ENCODE measurements around the gene VSTM2L.

Gene VSTM2L

DNA sequence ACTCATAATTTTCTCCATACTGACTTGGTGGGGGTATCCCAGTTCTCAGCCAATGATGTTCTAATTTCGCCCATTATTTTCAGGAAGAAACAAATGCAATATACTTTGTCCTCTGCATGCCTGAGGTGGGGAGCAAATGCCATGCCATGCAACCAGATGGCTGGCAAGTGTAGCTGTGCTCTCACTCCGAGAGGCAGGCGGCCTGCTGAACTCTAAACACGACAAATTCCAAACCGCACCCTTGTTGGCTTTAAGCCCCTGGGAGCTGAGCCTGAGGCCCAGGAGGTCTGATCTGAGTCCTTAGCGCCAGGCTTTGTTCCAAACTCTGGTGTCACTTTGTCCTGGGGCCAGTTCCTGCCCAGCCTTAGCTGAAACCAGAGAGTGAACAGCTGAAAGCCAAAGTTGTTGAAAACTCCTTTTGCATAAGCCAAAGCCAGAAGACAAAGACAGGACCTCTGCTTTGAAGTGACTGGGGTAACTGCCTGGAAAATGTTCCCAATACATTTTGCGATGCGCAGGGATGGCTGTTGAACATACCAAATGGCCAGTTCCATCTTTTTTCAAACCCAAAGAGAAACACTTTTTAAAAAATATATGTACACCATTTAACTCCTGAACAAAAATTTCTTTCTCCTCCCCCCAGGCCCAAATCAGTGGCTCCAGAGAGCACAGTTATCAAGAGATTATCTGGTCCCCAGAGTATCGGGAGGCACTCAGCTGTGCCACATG, 84.1 kb downstream of the VSTM2L start:
- Histone ChIP-seq H4K20me1 (ENCODE audit: insufficient read depth) (no peaks in the 10 kb centered on the region), H3K4me1 (ENCODE audit: low read depth, poor library complexity, severe bottlenecking) (no peaks in the 10 kb centered on the region), H3K4me2 (no peak overlapping the region), H3K27ac (no peak overlapping the region), H3K36me3 (ENCODE audit: insufficient read depth) (no peaks in the 10 kb centered on the region), H3K4me3 (IDR thresholded peaks at IDR 0.05; ENCODE audit: insufficient read depth, low read depth, low read length) (no peak overlapping the region), H3K9ac (no peak overlapping the region), H3K27me3 (ENCODE audit: insufficient read depth, low read depth) (no peaks in the 10 kb centered on the region), H2AFZ (ENCODE audit: low read depth) (no peak overlapping the region), H3K79me2 (ENCODE audit: insufficient read depth, low read depth) (no peaks in the 10 kb centered on the region)
- TF ChIP-seq, protein P1, sequence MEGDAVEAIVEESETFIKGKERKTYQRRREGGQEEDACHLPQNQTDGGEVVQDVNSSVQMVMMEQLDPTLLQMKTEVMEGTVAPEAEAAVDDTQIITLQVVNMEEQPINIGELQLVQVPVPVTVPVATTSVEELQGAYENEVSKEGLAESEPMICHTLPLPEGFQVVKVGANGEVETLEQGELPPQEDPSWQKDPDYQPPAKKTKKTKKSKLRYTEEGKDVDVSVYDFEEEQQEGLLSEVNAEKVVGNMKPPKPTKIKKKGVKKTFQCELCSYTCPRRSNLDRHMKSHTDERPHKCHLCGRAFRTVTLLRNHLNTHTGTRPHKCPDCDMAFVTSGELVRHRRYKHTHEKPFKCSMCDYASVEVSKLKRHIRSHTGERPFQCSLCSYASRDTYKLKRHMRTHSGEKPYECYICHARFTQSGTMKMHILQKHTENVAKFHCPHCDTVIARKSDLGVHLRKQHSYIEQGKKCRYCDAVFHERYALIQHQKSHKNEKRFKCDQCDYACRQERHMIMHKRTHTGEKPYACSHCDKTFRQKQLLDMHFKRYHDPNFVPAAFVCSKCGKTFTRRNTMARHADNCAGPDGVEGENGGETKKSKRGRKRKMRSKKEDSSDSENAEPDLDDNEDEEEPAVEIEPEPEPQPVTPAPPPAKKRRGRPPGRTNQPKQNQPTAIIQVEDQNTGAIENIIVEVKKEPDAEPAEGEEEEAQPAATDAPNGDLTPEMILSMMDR (conservative IDR thresholded peaks at IDR 0.05; ENCODE audit: low read depth, low read length), result no peak

DNA sequence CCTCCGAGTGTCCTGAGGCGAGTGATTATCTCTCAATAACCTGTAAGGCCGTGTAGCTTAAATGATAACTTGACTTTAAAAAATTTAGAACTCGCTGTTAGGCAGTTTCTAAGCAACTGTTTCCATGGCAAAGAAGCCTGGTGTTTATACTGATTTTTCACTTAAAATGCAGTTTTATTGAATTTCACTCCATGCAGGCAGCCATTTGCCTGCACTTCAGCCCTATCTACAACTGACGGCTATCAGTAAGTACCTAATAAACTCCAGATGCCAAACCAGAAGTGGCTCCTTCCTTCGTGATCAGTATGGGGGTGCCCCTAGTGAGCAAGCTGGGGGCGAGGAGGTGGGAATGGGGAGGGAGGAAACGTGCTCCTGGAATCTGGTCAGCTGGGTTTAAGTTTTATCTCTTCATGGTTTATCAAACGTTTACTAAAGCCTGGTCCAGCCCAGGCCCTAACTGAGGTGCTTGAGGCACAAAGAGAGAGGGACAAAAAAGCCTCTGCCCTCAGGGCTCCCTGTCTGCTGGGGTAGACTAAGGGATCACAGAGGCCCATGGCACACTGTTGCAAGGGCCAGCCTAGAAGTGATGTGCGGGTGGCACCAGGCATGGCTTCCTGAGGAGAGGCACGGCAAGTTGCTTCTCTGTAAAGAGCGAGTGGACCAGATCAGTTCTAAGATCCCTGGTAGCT, 84.8 kb downstream of the VSTM2L start:
- H3K9ac ChIP-seq, result no peak overlapping the region
- no peaks in the 10 kb centered on the region for H3K4me1 ChIP-seq (ENCODE audit: low read depth, poor library complexity, severe bottlenecking)
- TF ChIP-seq, protein P1 (conservative IDR thresholded peaks at IDR 0.05; ENCODE audit: low read depth, low read length), result no peak
- no peak overlapping the region for H3K4me2 ChIP-seq
- no peaks in the 10 kb centered on the region for H3K79me2 ChIP-seq (ENCODE audit: insufficient read depth, low read depth)
- no peaks in the 10 kb centered on the region for H3K36me3 ChIP-seq (ENCODE audit: insufficient read depth)
- no peaks in the 10 kb centered on the region for H4K20me1 ChIP-seq (ENCODE audit: insufficient read depth)
- H3K4me3 ChIP-seq (IDR thresholded peaks at IDR 0.05; ENCODE audit: insufficient read depth, low read depth, low read length), result no peak overlapping the region
- no peaks in the 10 kb centered on the region for H3K27me3 ChIP-seq (ENCODE audit: insufficient read depth, low read depth)
- H3K27ac ChIP-seq, result no peak overlapping the region
- no peak overlapping the region for H2AFZ ChIP-seq (ENCODE audit: low read depth)

DNA sequence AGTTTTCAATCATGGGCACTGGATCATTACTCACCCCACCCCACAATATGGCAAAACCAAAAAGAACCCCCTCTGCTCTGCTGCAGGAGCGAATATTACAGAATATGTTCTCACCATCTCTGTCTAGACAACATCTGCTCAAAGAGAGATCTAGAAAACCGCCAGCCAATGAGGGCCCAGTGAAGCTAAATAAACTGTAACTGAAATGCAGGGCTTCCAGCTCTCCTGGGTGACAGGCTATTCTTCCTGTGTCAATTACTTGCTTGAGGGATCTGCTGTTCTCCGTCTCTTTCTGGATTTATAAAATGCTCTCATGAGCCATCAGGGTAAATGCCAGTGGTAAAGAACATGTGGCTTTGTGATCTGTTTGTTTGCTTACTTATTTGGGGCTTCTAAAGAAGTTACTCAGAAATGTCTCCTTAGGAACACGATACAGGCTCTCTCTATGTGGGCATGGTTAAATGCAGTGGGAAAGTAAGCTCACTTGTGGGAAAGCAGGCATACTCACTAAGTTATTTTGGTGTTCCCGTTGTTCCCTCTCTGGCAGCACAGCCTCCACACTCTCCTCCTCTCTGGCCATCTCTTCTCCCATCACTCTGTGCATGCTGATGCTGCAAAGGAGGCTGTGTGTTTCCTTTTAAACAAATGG, 85.5 kb downstream of the VSTM2L start:
- Histone ChIP-seq H3K9ac (no peak overlapping the region), H3K79me2 (ENCODE audit: insufficient read depth, low read depth) (no peaks in the 10 kb centered on the region), H3K27ac (no peak overlapping the region), H4K20me1 (ENCODE audit: insufficient read depth) (no peaks in the 10 kb centered on the region), H2AFZ (ENCODE audit: low read depth) (no peak overlapping the region), H3K4me1 (ENCODE audit: low read depth, poor library complexity, severe bottlenecking) (no peaks in the 10 kb centered on the region), H3K27me3 (ENCODE audit: insufficient read depth, low read depth) (no peaks in the 10 kb centered on the region), H3K4me3 (IDR thresholded peaks at IDR 0.05; ENCODE audit: insufficient read depth, low read depth, low read length) (no peak overlapping the region), H3K4me2 (no peak overlapping the region), H3K36me3 (ENCODE audit: insufficient read depth) (no peaks in the 10 kb centered on the region)
- TF ChIP-seq, protein P1 (conservative IDR thresholded peaks at IDR 0.05; ENCODE audit: low read depth, low read length), result no peak

DNA sequence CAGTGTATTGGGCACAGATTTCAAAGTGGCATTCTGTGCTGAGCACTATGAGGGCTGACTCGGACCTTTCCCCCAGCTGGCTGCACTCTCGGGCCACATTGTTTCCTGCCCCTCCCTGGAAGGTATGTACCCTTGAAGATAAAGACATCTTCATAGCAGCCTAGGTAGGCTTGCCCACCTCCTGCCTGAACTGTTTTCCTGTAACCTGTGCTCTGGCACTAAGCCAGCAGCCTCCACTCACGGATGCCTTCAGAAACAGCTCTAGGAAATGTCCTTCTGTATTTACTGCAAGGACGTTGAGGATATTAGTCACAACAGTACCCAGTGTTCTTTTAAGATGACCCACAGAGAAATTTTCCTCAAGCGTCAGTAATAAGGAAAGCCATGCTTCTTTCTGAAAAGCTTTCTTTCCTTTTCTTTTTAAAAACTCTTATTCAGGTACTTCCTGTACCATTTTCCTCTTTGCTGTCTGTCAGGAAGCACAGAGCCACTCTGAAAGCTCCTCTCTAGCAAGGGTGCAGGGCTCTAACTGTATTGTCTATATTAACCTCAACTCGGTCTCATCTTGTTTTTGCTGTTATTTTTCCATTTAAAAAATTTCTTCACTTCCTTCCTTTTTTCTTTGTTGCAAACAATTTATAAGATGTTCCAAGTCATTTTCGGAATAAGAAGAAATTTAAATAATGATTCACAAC, 86.8 kb downstream of the VSTM2L start:
- Histone ChIP-seq H4K20me1 (ENCODE audit: insufficient read depth) (no peaks in the 10 kb centered on the region), H3K27ac (no peak overlapping the region), H3K9ac (no peak overlapping the region), H3K4me1 (ENCODE audit: low read depth, poor library complexity, severe bottlenecking) (no peaks in the 10 kb centered on the region), H3K4me2 (no peak overlapping the region), H3K79me2 (ENCODE audit: insufficient read depth, low read depth) (no peaks in the 10 kb centered on the region), H2AFZ (ENCODE audit: low read depth) (no peak overlapping the region), H3K27me3 (ENCODE audit: insufficient read depth, low read depth) (no peaks in the 10 kb centered on the region), H3K4me3 (IDR thresholded peaks at IDR 0.05; ENCODE audit: insufficient read depth, low read depth, low read length) (no peak overlapping the region), H3K36me3 (ENCODE audit: insufficient read depth) (no peaks in the 10 kb centered on the region; the same call in 1 of the 2 replicates)
- TF ChIP-seq, protein P1 (conservative IDR thresholded peaks at IDR 0.05; ENCODE audit: low read depth, low read length), result no peak
